ENCODE measurements around the gene S100PBP. TPM values are rescaled to one million over a fixed set of nuclear protein-coding genes. Genes with fewer than 3 reads are reported as not detected.

The S100PBP gene
- total RNA-seq, 1 donor from 2014 or later = 62.9 TPM

GRCh38 chr1:32825181-32825580, 7.7 kb downstream of the S100PBP start:
- DNase-seq (ENCODE audit: low read depth) = no peak

DNA sequence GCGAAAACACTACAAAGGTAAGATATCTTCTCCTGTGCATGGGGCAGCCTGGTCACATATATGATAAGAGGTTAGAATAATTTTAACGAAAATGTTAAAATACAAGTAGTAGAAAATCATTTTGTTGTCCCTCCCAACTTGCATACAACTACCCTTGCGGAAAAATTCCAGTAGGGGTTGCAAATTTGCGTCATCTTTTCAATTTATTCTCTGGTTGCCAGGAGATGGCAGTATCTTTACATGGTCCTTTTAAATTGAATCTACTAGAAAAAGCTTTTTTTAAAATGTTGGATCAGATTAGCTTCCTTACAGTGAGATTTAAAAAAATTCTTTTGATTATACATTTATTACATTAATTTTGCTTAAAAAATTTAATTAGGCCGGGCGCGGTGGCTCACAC, 10.9 kb downstream of the S100PBP start:
- DNase-seq (ENCODE audit: low read depth) = no peak

- no peak for DNase-seq (ENCODE audit: low read depth)
Measured at GRCh38 chr1:32830092-32830852, 12.8 kb downstream of the S100PBP start.

DNA sequence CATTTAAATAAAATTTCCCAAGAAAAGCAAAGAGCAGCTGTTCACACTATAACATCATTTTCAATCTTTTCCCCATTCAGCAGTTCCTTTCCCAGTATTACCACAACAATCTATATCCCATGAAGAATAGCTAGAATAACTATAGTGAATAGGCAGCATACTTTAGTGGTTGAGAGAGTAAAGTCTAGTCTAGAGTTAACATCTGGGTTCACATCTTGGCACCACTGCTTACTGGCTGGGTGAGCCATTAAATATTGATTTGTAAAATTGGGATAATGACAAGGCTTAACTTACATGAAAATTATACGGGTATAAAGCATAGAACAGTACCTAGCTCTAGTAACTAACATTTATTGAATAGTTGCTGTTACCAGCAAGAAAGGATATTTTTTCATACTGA, 14.4 kb downstream of the S100PBP start:
- no peak for DNase-seq (ENCODE audit: low read depth)

- no peak for DNase-seq (ENCODE audit: low read depth)
Measured at GRCh38 chr1:32848354-32849063, 31.1 kb downstream of the S100PBP start.

- no peak for DNase-seq (ENCODE audit: low read depth)
Measured at GRCh38 chr1:32855861-32856617, 38.6 kb downstream of the S100PBP start.

- no peak for DNase-seq (ENCODE audit: low read depth)
Measured at GRCh38 chr1:32858136-32858535, 40.7 kb downstream of the S100PBP start.

DNA sequence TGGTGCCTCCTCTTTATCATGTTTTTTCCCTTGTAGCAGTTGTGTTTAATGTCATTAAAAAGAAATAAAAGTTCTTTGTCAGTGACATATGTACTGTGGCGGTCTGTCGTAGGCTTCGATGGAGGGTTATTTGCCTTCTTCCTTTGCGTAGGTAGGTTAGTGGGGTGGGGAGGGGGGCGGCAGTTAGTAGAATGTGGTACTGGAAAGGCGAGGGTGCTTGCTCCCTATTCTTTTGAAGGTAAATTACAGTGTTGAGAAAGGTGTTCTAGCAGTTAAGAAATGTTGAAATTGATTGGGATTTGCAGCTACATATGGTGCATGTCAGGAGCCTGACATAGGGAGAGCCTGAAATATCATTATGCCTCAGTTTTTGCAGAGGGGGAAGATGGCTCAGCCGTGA, 41.3 kb downstream of the S100PBP start:
- no peak for DNase-seq (ENCODE audit: low read depth)

GRCh38 chr1:32859915-32860314, 42.5 kb downstream of the S100PBP start:
- DNase-seq (ENCODE audit: low read depth) = no peak

- DNase-seq (ENCODE audit: low read depth) = no peak
Measured at GRCh38 chr1:32860566-32860965, 43.1 kb downstream of the S100PBP start.

DNA sequence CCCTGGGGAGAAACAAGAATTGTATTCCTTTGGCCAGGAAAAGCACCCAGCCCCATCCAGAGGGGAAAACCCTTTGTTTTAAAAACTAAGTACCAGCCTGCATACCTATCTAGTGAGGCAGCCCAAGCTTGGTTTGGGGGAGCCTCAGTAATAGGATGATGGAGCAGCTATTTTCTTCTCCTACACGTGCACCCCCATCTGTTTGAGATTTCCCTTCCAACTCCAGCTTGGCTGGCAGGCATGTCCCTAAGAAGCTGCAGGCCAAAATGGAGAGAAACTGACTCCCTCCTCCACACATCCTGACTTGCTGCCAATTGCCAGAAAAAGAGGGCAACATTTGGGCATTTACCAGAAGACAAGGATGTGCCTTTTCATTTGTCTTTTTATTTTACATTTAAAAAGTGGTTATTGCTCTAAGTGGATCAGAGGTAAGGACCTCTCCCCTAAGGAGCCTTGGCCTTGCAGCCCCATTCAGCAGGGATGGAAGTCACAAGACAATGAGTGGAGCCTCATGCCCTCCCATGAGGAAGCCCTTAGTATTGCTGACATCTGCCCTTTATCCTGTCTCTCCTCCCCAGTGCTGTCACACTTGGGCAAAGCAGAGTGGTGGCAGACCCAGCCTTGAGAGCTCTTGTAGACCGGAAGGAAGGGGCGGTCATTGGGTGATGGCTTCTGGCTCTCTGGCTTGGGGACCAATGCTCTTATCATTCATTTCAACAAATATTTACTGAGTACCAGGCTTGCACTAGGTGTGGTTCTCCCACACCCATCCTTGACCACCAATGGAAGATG, 44.6 kb downstream of the S100PBP start:
- DNase-seq (ENCODE audit: low read depth) = no peak

DNA sequence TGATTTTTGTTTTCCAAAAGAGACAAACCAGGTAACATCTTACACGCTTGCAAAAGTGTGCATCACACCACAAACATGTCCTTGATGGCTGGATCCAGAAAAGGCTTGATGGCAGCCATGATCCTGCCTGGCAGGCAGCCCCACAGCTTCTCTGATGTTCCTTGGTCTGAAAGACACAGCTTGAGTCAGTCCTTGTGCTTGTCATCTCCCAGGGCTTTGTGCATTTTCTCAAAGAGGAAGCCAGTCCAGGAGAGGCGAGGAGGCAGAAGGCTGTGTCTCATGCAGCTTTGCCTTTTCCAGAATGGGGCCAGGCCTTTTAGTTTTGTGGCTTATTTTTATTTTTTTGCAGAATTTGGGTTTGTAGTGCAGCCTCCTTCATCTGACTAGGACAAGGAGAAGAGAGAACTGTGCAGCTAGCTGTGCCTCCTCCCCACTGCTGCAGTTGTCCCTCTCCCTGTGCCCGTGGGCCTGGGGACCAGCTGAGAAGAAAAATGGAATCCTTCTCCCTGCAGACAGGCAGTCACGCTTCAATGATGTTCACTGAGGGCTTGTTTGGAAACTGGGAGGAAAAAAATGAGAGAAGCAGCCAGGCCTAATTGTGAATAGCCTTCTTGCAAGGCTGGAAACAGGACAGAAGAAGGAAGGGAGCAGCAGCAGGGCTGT, 45.9 kb downstream of the S100PBP start:
- no peak for DNase-seq (ENCODE audit: low read depth)

DNA sequence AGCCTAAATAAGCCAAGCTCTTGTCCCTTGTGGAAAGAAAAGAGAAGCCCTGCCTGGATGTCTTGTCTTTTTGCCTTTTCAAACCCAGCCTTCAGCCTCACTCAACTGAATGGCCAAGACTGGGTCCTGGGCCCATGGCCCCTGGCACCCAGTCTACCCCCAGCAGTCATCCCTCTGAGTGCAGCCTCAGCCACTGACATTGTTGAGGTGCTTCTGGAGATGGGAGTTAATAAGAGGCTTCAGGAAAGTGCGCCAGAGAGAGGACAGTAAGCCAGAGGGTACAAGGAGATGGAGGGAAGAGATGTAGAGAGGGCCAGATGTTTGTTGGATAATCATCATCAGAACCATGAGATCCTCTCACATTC, 46.4 kb downstream of the S100PBP start:
- no peak for DNase-seq (ENCODE audit: low read depth)

DNA sequence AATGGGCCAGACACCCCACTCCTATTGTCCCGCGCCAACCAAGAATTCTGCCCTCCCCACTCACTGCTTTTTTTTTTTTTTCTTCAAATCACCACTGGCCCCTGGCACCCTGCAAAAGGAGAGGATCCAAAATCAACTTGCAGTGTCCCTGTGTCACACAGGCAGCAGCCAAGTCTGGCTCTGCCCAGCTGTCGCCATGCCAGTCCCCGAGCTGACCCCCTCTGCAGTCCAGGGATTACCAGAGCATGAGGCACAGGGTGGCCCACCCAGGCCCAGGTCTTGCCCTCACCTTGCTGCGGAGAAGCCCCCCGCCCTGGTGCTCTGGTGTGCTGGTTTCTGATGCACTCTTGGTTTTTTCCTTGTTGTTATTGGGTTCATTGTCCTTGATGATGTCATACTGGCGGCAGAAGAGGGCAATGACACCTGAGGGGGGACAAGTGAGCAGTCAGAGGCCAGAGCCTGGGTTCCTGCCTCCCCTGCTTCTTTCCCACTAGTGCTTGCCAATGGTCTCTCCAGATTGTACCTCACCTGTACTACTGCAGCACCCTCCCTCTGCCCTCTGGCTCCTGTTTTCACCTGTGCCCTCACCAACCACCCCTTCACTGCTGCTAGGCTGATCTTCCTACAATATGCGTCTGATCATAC, 47.0 kb downstream of the S100PBP start:
- no peak for DNase-seq (ENCODE audit: low read depth)

GRCh38 chr1:32865639-32866405, 48.4 kb downstream of the S100PBP start:
- DNase-seq (ENCODE audit: low read depth) = no peak

- no peak for DNase-seq (ENCODE audit: low read depth)
Measured at GRCh38 chr1:32867151-32867550, 49.7 kb downstream of the S100PBP start.

DNA sequence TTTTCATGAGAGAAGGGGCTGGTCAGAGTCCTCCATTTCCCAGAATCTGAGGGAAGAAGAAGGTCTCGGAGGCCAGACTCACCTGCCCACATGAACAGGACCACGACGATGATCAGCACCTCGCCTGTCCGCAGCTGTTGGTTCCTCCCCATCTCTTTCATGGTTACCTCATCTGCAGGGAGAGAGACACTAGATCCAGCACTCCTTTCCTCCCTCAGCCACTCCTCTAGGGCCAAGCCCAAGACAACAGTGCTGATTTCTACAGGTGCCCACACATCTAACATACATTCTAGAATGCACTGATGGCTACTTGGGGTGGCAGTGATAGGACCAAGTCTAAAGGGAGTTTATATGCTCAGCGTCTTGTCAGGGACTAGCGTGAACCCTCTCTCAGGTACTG, 50.2 kb downstream of the S100PBP start:
- no peak for DNase-seq (ENCODE audit: low read depth)

- DNase-seq (ENCODE audit: low read depth) = no peak
Measured at GRCh38 chr1:32868085-32868484, 50.6 kb downstream of the S100PBP start.

GRCh38 chr1:32868806-32869455, 51.5 kb downstream of the S100PBP start:
- DNase-seq (ENCODE audit: low read depth) = no peak

Measured in renal cortical epithelial cell (primary cell).